GM23338 (cell line): ENCODE data around the gene KCNF1. TPM values are rescaled to one million over a fixed set of nuclear protein-coding genes. Genes with fewer than 3 reads are reported as not detected.

Experiments used
- ATAC-seq: fragments of 200-7000 bp; cut with Tn5 transposase; 3 replicates; pipeline ENCODE4 v1.9.1; 2020
- DNase-seq: peaks from one replicate; pipeline ENCODE4 v3.0.0-alpha.2; 2015; ENCODE audit warnings: low spot score
- H2AFZ ChIP-seq: fragments of 200-600 bp; sonication (generic); 2 replicates; pipeline ENCODE4 v1.8.0; 2016; ENCODE audit warnings: antibody characterized with exemption, mild to moderate bottlenecking, moderate library complexity
- H3F3A ChIP-seq: fragments of 200-600 bp; sonication (generic); replicated peaks from 2 replicates; pipeline ENCODE4 v1.8.0; 2017; ENCODE audit warnings: antibody characterized with exemption, mixed run types, low read depth
- H3K27ac ChIP-seq: fragments of 200-600 bp; sonication (generic); 2 replicates; pipeline ENCODE4 v1.6.1; 2016; ENCODE audit warnings: low read depth
- H3K27me3 ChIP-seq: fragments of 200-600 bp; sonication (generic); 2 replicates; pipeline ENCODE4 v1.8.0; 2016; ENCODE audit warnings: mild to moderate bottlenecking, mixed run types, moderate library complexity; ENCODE audit not compliant: insufficient read depth
- H3K36me3 ChIP-seq: fragments of 200-600 bp; sonication (generic); 2 replicates; pipeline ENCODE4 v1.8.0; 2016; ENCODE audit warnings: mild to moderate bottlenecking; ENCODE audit not compliant: insufficient read depth
- H3K4me1 ChIP-seq: fragments of 200-600 bp; sonication (generic); 2 replicates; pipeline ENCODE4 v1.8.0; 2016; ENCODE audit warnings: mild to moderate bottlenecking, moderate library complexity; ENCODE audit not compliant: insufficient read depth
- H3K4me2 ChIP-seq: fragments of 200-600 bp; sonication (generic); 2 replicates; pipeline ENCODE4 v1.7.1; 2017; ENCODE audit warnings: mixed run types
- H3K4me3 ChIP-seq: fragments of 200-600 bp; sonication (generic); 2 replicates; pipeline ENCODE4 v1.6.1; 2016; ENCODE audit warnings: mixed run types
- H3K79me2 ChIP-seq: fragments of 200-600 bp; sonication (generic); replicated peaks from 2 replicates; pipeline ENCODE4 v1.8.0; 2017; ENCODE audit warnings: mild to moderate bottlenecking; ENCODE audit not compliant: insufficient read depth
- H3K9me2 ChIP-seq: fragments of 200-600 bp; sonication (generic); 2 replicates; pipeline ENCODE4 v1.8.0; 2017; ENCODE audit not compliant: insufficient read depth
- H4K20me1 ChIP-seq: fragments of 200-600 bp; sonication (generic); replicated peaks from 2 replicates; pipeline ENCODE4 v1.8.0; 2017; ENCODE audit warnings: mild to moderate bottlenecking; ENCODE audit not compliant: insufficient read depth
- H3K27ac Mint-ChIP-seq: 2 replicates; pipeline ENCODE4 v1.8.0; 2020; ENCODE audit warnings: inconsistent platforms, mild to moderate bottlenecking, moderate library complexity, mixed read lengths
- H3K27me3 Mint-ChIP-seq: 3 replicates; pipeline ENCODE4 v1.8.0; 2022; ENCODE audit warnings: low read depth, mild to moderate bottlenecking, moderate library complexity, mixed read lengths, inconsistent platforms; ENCODE audit not compliant: insufficient read depth, poor library complexity
- H3K36me3 Mint-ChIP-seq: 3 replicates; pipeline ENCODE4 v1.8.0; 2021; ENCODE audit warnings: low read depth, mild to moderate bottlenecking, inconsistent platforms, moderate library complexity, mixed read lengths
- H3K4me1 Mint-ChIP-seq: 3 replicates; pipeline ENCODE4 v1.8.0; 2020; ENCODE audit warnings: mild to moderate bottlenecking, inconsistent platforms, mixed read lengths
- H3K4me3 Mint-ChIP-seq: 3 replicates; pipeline ENCODE4 v1.8.0; 2021; ENCODE audit warnings: moderate library complexity, mild to moderate bottlenecking, inconsistent platforms, mixed read lengths
- H3K9me3 Mint-ChIP-seq: 3 replicates; pipeline ENCODE4 v1.8.0; 2020; ENCODE audit warnings: moderate library complexity, mild to moderate bottlenecking, inconsistent platforms, mixed read lengths
- CREB1 ChIP-seq: fragments of 250-450 bp; sonication (Bioruptor Pico); IDR thresholded peaks from 2 replicates; pipeline ENCODE4 v1.5.0; 2020; ENCODE audit warnings: low read depth, mild to moderate bottlenecking, moderate library complexity
- CTCF ChIP-seq, 2 experiments: fragments of 200-600 bp in 1 of 2; sonication (generic) in 1 of 2; conservative IDR thresholded peaks; 2 replicates each; pipeline versions ENCODE4 v1.5.1 to v1.6.1; 2016 to 2017; ENCODE audit warnings: antibody characterized with exemption in 2 of 2, low read depth in 2 of 2, mild to moderate bottlenecking in 2 of 2, moderate library complexity in 1 of 2
- EZH2 ChIP-seq: fragments of 200-600 bp; sonication (generic); IDR thresholded peaks from one replicate; pipeline ENCODE4 v1.8.0; 2017; ENCODE audit warnings: antibody characterized with exemption, mild to moderate bottlenecking, low read depth; ENCODE audit not compliant: unreplicated experiment
- EZH2phosphoT487 ChIP-seq: fragments of 200-600 bp; sonication (generic); IDR thresholded peaks from one replicate; pipeline ENCODE4 v1.8.1; 2018; ENCODE audit warnings: antibody characterized with exemption; ENCODE audit not compliant: unreplicated experiment
- JUNB ChIP-seq: IDR thresholded peaks from one replicate; pipeline ENCODE4 v1.6.1; 2016; ENCODE audit warnings: antibody characterized with exemption; ENCODE audit not compliant: unreplicated experiment
- NANOG ChIP-seq: IDR thresholded peaks from 2 replicates; pipeline ENCODE4 v1.6.1; 2016; ENCODE audit warnings: antibody characterized with exemption, borderline replicate concordance
- POLR2AphosphoS5 ChIP-seq: IDR thresholded peaks from 2 replicates; pipeline ENCODE4 v1.6.1; 2016; ENCODE audit warnings: antibody characterized with exemption, low read depth
- STAT1 ChIP-seq: IDR thresholded peaks from one replicate; pipeline ENCODE4 v1.6.1; 2016; ENCODE audit warnings: antibody characterized with exemption; ENCODE audit not compliant: unreplicated experiment
- ZNF114 ChIP-seq: fragments of 250-450 bp; sonication (Bioruptor Pico); IDR thresholded peaks from 2 replicates; pipeline ENCODE4 v1.5.0; 2020; ENCODE audit warnings: mild to moderate bottlenecking, moderate library complexity
- ZNF331 ChIP-seq: fragments of 250-450 bp; sonication (Bioruptor Pico); IDR thresholded peaks from 2 replicates; pipeline ENCODE4 v1.5.0; 2020; ENCODE audit warnings: low read depth, mild to moderate bottlenecking, moderate library complexity
- polyA plus RNA-seq: library from polyadenylated mRNA; unstranded; fragments of >200 nt; fragmentation: Nextera tagmentation; extraction: Ambion mirVana; gene quantifications from 2 replicates; pipeline ENCODE4 v1.2.1, GENCODE V29; 2016
- total RNA-seq: library from RNA; depleted of rRNA; stranded (reverse); fragments of >200 nt; shearing (Covaris generic); gene quantifications from 2 replicates; pipeline ENCODE4 v1.2.3, GENCODE V29; 2014
- TF ChIP-seq, protein P1 (sequence below): IDR thresholded peaks from one replicate; pipeline ENCODE4 v1.6.1; 2018; ENCODE audit warnings: antibody characterized with exemption; ENCODE audit not compliant: unreplicated experiment
- TF ChIP-seq, protein P2 (sequence below): fragments of 250-450 bp; sonication (Bioruptor Pico); IDR thresholded peaks from 2 replicates; pipeline ENCODE4 v1.5.0; 2020; ENCODE audit warnings: mild to moderate bottlenecking, moderate library complexity
- TF ChIP-seq, protein P3 (sequence below): IDR thresholded peaks from 2 replicates; pipeline ENCODE4 v1.6.1; 2016; ENCODE audit warnings: antibody characterized with exemption

KCNF1 gene
- total and polyA plus RNA-seq, 2 experiments from 2014 or later = 0.11 to 1.5 TPM

GRCh38 chr2:10864251-10864650 lies 47.5 kb upstream of the KCNF1 start:
- H3K36me3 Mint-ChIP-seq = no peaks in the 10 kb centered on the region
- H3K27ac Mint-ChIP-seq = no peak overlapping the region
- H3K27me3 ChIP-seq = no peaks in the 10 kb centered on the region
- DNase-seq = no peak
- no peaks in the 10 kb centered on the region for H3K9me3 Mint-ChIP-seq
- H3K4me2 ChIP-seq = no peak overlapping the region
- peaks cover 12% of the 10 kb centered on the region; the same call in 2 of the 3 replicates for H3K4me1 Mint-ChIP-seq
- H3K4me3 Mint-ChIP-seq = no peak overlapping the region
- H3K27ac ChIP-seq = no peak overlapping the region
- H2AFZ ChIP-seq = peak overlapping the region; percentile 53
- no peaks in the 10 kb centered on the region for H3K79me2 ChIP-seq
- no peaks in the 10 kb centered on the region for H3K36me3 ChIP-seq
- no peaks in the 10 kb centered on the region for H3K4me1 ChIP-seq
- ATAC-seq = peak; percentile 39
- H3K4me3 ChIP-seq = no peak overlapping the region
- no peaks in the 10 kb centered on the region for H3F3A ChIP-seq
- H3K27me3 Mint-ChIP-seq = peaks cover 5% of the 10 kb centered on the region
- no peaks in the 10 kb centered on the region for H4K20me1 ChIP-seq
- H3K9me2 ChIP-seq = no peaks in the 10 kb centered on the region
- TF ChIP-seq ZNF114 (no peak), ZNF331 (CRISPR knock-in tag) (no peak), STAT1 (no peak), CTCF (conservative IDR thresholded peaks at IDR 0.05; ENCODE audit: low read depth in 2 of 2) (no peak), JUNB (no peak), CREB1 (CRISPR knock-in tag) (no peak), NANOG (no peak), EZH2 (no peak), EZH2phosphoT487 (no peak), POLR2AphosphoS5 (no peak)
- TF ChIP-seq, protein P1, sequence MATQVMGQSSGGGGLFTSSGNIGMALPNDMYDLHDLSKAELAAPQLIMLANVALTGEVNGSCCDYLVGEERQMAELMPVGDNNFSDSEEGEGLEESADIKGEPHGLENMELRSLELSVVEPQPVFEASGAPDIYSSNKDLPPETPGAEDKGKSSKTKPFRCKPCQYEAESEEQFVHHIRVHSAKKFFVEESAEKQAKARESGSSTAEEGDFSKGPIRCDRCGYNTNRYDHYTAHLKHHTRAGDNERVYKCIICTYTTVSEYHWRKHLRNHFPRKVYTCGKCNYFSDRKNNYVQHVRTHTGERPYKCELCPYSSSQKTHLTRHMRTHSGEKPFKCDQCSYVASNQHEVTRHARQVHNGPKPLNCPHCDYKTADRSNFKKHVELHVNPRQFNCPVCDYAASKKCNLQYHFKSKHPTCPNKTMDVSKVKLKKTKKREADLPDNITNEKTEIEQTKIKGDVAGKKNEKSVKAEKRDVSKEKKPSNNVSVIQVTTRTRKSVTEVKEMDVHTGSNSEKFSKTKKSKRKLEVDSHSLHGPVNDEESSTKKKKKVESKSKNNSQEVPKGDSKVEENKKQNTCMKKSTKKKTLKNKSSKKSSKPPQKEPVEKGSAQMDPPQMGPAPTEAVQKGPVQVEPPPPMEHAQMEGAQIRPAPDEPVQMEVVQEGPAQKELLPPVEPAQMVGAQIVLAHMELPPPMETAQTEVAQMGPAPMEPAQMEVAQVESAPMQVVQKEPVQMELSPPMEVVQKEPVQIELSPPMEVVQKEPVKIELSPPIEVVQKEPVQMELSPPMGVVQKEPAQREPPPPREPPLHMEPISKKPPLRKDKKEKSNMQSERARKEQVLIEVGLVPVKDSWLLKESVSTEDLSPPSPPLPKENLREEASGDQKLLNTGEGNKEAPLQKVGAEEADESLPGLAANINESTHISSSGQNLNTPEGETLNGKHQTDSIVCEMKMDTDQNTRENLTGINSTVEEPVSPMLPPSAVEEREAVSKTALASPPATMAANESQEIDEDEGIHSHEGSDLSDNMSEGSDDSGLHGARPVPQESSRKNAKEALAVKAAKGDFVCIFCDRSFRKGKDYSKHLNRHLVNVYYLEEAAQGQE = no peak
- TF ChIP-seq, protein P2, sequence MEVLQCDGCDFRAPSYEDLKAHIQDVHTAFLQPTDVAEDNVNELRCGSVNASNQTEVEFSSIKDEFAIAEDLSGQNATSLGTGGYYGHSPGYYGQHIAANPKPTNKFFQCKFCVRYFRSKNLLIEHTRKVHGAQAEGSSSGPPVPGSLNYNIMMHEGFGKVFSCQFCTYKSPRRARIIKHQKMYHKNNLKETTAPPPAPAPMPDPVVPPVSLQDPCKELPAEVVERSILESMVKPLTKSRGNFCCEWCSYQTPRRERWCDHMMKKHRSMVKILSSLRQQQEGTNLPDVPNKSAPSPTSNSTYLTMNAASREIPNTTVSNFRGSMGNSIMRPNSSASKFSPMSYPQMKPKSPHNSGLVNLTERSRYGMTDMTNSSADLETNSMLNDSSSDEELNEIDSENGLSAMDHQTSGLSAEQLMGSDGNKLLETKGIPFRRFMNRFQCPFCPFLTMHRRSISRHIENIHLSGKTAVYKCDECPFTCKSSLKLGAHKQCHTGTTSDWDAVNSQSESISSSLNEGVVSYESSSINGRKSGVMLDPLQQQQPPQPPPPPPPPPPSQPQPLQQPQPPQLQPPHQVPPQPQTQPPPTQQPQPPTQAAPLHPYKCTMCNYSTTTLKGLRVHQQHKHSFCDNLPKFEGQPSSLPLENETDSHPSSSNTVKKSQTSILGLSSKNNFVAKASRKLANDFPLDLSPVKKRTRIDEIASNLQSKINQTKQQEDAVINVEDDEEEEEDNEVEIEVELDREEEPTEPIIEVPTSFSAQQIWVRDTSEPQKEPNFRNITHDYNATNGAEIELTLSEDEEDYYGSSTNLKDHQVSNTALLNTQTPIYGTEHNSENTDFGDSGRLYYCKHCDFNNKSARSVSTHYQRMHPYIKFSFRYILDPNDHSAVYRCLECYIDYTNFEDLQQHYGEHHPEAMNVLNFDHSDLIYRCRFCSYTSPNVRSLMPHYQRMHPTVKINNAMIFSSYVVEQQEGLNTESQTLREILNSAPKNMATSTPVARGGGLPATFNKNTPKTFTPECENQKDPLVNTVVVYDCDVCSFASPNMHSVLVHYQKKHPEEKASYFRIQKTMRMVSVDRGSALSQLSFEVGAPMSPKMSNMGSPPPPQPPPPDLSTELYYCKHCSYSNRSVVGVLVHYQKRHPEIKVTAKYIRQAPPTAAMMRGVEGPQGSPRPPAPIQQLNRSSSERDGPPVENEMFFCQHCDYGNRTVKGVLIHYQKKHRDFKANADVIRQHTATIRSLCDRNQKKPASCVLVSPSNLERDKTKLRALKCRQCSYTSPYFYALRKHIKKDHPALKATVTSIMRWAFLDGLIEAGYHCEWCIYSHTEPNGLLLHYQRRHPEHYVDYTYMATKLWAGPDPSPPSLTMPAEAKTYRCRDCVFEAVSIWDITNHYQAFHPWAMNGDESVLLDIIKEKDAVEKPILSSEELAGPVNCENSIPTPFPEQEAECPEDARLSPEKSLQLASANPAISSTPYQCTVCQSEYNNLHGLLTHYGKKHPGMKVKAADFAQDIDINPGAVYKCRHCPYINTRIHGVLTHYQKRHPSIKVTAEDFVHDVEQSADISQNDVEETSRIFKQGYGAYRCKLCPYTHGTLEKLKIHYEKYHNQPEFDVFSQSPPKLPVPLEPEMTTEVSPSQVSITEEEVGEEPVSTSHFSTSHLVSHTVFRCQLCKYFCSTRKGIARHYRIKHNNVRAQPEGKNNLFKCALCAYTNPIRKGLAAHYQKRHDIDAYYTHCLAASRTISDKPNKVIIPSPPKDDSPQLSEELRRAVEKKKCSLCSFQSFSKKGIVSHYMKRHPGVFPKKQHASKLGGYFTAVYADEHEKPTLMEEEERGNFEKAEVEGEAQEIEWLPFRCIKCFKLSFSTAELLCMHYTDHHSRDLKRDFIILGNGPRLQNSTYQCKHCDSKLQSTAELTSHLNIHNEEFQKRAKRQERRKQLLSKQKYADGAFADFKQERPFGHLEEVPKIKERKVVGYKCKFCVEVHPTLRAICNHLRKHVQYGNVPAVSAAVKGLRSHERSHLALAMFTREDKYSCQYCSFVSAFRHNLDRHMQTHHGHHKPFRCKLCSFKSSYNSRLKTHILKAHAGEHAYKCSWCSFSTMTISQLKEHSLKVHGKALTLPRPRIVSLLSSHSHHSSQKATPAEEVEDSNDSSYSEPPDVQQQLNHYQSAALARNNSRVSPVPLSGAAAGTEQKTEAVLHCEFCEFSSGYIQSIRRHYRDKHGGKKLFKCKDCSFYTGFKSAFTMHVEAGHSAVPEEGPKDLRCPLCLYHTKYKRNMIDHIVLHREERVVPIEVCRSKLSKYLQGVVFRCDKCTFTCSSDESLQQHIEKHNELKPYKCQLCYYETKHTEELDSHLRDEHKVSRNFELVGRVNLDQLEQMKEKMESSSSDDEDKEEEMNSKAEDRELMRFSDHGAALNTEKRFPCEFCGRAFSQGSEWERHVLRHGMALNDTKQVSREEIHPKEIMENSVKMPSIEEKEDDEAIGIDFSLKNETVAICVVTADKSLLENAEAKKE (CRISPR knock-in tag) = no peak
- TF ChIP-seq, protein P3, sequence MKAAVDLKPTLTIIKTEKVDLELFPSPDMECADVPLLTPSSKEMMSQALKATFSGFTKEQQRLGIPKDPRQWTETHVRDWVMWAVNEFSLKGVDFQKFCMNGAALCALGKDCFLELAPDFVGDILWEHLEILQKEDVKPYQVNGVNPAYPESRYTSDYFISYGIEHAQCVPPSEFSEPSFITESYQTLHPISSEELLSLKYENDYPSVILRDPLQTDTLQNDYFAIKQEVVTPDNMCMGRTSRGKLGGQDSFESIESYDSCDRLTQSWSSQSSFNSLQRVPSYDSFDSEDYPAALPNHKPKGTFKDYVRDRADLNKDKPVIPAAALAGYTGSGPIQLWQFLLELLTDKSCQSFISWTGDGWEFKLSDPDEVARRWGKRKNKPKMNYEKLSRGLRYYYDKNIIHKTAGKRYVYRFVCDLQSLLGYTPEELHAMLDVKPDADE = no peak
